Fibroblast of villous mesenchyme (primary cell): Measurements from ENCODE around the gene MGST2. TPM values are rescaled to one million over a fixed set of nuclear protein-coding genes. Genes with fewer than 3 reads are reported as not detected.
"Not testable (repeated sequence)": the region's sequence is repeated elsewhere in the genome, so short reads cannot be mapped to it uniquely, and the experiment has no call there.

Source experiments
- DNase-seq: peaks from one replicate; pipeline ENCODE4 v3.0.0-alpha.2; 2010; ENCODE audit warnings: low read depth
- H3K4me3 ChIP-seq: 2 replicates; pipeline ENCODE4 v1.5.1; 2011; ENCODE audit warnings: low read depth, mild to moderate bottlenecking, low read length
- total RNA-seq: library from RNA; depleted of rRNA; stranded (reverse); fragments of >200 nt; gene quantifications from 2 replicates; pipeline ENCODE4 v1.2.3, GENCODE V29; 2012
- TF ChIP-seq, protein P1 (sequence below): IDR thresholded peaks from 2 replicates; pipeline ENCODE4 v1.5.1; 2012; ENCODE audit warnings: low read depth, mild to moderate bottlenecking, low read length; ENCODE audit not compliant: insufficient read depth

Gene MGST2
- total RNA-seq, 1 donor: 16.8 TPM

DNA sequence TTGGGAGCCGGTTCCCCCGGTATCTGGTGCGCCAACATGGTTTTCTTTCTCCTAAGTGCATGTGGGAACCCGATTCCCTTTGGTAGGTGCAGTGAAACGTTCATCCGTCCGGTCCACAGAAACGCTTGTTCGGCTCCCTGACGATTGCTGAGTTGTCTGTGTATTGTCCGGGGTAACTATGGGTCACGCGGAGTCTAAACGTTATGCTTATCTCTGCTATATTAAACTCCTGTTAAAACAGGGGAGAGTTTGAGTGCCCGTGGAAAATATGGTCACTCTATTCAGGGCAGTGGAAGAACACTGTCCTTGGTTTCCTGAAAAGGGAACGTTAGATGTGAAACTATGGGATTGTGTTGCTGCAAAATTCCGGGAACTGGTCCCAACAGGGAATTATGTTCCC lies 32.4 kb upstream of the MGST2 start:
- TF ChIP-seq, protein P1, sequence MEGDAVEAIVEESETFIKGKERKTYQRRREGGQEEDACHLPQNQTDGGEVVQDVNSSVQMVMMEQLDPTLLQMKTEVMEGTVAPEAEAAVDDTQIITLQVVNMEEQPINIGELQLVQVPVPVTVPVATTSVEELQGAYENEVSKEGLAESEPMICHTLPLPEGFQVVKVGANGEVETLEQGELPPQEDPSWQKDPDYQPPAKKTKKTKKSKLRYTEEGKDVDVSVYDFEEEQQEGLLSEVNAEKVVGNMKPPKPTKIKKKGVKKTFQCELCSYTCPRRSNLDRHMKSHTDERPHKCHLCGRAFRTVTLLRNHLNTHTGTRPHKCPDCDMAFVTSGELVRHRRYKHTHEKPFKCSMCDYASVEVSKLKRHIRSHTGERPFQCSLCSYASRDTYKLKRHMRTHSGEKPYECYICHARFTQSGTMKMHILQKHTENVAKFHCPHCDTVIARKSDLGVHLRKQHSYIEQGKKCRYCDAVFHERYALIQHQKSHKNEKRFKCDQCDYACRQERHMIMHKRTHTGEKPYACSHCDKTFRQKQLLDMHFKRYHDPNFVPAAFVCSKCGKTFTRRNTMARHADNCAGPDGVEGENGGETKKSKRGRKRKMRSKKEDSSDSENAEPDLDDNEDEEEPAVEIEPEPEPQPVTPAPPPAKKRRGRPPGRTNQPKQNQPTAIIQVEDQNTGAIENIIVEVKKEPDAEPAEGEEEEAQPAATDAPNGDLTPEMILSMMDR: no peak
- DNase-seq: no peak
- peak overlapping the region; percentile 32 for H3K4me3 ChIP-seq

DNA sequence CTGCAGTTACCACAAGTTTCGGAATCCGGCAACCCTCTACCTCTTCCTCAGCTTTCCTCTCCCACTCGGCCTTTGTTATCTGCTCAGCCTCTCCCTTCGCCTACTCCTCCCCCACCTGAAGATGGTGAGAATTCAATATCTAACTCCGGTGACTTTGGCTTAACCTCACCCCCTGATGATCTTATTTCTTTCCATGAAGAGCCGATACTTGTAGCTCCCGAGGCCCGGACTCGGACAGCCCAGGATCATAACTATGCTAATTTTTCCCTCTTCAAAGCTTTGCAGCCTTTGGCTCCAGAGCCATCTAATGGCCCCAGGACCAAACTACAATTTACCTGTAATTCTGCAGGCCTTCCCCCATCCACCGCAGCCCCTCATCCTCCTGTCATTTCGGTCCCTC lies 32.0 kb upstream of the MGST2 start:
- peak overlapping the region; percentile 32 for H3K4me3 ChIP-seq
- TF ChIP-seq, protein P1: peak; percentile 53
- DNase-seq: peak; percentile 32

DNA sequence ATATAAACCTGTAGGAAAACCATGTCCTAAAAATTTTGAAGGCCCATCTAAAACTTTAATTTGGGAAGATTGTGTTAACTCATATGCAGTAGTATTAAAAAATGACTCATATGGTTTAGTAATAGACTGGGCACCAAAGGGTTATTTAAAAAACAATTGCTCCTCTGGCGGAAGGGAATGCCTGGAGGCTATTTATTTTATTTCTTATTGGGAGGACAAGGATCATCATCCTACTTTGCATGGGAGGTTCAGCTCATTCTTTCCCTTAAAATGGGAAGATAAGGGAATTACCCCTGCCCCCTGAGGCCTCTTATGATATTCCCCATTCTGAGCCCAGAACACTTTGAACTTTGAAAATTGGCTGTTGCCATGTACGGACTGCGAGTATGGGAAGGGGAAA lies 29.7 kb upstream of the MGST2 start:
- H3K4me3 ChIP-seq: no peak overlapping the region
- TF ChIP-seq, protein P1: no peak
- DNase-seq: no peak

DNA sequence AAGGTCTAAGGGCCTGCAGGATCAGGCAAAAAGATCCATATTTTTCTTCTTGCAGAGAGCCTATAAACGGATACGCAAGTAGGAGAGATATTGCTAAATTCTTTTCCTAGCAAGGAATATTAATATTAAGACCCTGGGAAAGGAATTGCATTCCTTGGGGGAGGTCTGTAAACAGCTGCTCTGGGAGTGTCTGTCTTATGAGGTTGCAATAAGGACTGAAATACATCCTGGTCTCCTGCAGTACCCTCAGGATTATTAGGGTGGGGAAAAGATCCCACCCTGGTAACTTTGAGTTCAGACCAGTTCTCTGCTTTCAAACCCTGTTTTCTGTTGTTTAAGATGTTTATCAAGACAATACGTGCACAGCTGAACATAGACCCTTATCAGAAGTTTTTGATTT lies 27.3 kb upstream of the MGST2 start:
- DNase-seq, H3K4me3 ChIP-seq: not testable (repeated sequence)

DNA sequence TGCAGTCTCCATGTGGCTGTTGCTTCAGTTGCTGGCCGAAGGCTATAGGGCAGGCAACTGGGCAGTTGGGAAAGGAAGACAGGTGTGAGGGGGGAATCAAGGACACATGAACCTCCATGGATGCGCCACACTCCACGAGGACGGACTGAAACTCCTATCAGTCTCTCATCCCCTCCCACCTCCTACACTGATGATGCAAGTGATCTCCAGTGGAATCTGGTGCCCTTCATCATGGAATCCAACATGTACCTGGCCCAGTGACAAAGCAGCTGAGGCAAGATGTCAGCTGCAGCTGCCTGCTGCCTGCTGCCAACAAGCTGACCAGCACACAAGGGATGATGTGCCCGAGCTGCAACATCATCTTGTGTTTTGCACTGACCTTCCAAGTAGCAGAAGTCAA lies 26.0 kb upstream of the MGST2 start:
- TF ChIP-seq, protein P1: no peak
- DNase-seq: no peak
- H3K4me3 ChIP-seq: no peak overlapping the region

DNA sequence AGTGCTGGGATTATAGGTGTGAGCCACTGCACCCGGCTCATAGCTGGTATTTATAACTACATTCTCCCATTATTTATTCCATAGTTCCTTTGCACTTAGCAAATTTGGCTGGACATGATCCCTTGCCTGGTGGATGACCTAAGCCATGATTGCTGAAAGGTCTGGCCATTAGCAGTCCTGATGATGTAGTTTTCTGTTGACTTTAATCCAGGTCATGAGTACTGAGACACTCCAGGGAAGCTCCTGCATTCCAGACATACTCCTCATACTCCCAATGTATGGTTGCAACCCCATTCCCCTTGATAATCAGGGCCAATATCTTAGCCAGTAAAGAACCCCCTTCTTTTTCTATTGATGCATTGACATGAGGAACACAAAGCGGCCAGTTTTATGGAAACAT lies 24.4 kb upstream of the MGST2 start:
- no peak overlapping the region for H3K4me3 ChIP-seq
- TF ChIP-seq, protein P1: no peak
- DNase-seq: peak; percentile 22

DNA sequence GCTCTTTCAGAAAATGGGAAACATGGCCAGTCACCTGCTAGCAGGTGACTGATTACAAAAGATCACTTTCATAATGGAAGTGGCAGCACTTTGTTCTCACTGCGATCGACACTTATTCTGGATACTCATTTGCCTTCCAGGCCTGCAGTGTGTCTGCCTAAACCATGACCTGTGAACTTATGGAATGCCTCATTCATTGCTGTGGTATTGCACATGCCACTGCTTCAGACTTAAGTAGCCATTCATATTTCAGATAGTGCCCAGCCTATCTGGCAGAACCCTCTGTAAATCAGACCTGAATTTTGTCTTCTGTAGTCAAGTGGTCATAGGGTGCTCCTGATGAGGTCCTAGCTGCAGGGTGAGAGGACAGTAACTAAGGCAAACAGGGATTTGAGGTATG lies 23.3 kb upstream of the MGST2 start:
- DNase-seq: peak; percentile 65
- H3K4me3 ChIP-seq: no peak overlapping the region
- TF ChIP-seq, protein P1: no peak
